SU-DHL-6 (cell line): ENCODE data around the gene HIVEP3.

Source experiments
- H2AFZ ChIP-seq: fragments of 200-600 bp; sonication (generic); 2 replicates; pipeline ENCODE4 v1.6.1; 2014; ENCODE audit warnings: low read depth, mild to moderate bottlenecking, moderate library complexity, mixed read lengths, antibody characterized with exemption, low read length; ENCODE audit not compliant: severe bottlenecking
- H3F3A ChIP-seq: fragments of 200-600 bp; shearing (Covaris generic); 2 replicates; pipeline ENCODE4 v1.6.0; 2016; ENCODE audit warnings: antibody characterized with exemption, mild to moderate bottlenecking; ENCODE audit not compliant: insufficient read depth
- H3K27ac ChIP-seq: fragments of 200-600 bp; sonication (generic); 2 replicates; pipeline ENCODE4 v1.5.1; 2016; ENCODE audit warnings: low read depth, mild to moderate bottlenecking, low read length, moderate library complexity, mixed read lengths
- H3K27me3 ChIP-seq: fragments of 200-600 bp; sonication (generic), shearing (Covaris generic); 2 replicates; pipeline ENCODE4 v1.6.0; 2014; ENCODE audit warnings: mild to moderate bottlenecking, low read length
- H3K36me3 ChIP-seq: fragments of 200-600 bp; sonication (generic); 2 replicates; pipeline ENCODE4 v1.6.1; 2014; ENCODE audit warnings: mild to moderate bottlenecking, low read length, mixed read lengths
- H3K4me2 ChIP-seq: fragments of 300-600, 200-600 bp; shearing (Covaris generic), sonication (generic); 2 replicates; pipeline ENCODE4 v1.6.0; 2014; ENCODE audit warnings: low read length, low read depth, mild to moderate bottlenecking; ENCODE audit not compliant: poor library complexity, severe bottlenecking
- H3K4me3 ChIP-seq: fragments of 200-600 bp; sonication (generic); 2 replicates; pipeline ENCODE4 v1.5.1; 2014; ENCODE audit warnings: antibody characterized with exemption, low read length, mild to moderate bottlenecking, mixed read lengths; ENCODE audit not compliant: insufficient read depth, poor library complexity, severe bottlenecking
- H3K79me2 ChIP-seq: fragments of 200-600 bp; sonication (generic); 2 replicates; pipeline ENCODE4 v1.6.1; 2014; ENCODE audit warnings: mild to moderate bottlenecking, low read length, moderate library complexity; ENCODE audit not compliant: insufficient read depth
- H3K9ac ChIP-seq: fragments of 200-600 bp; sonication (generic); 2 replicates; pipeline ENCODE4 v1.7.0; 2014; ENCODE audit warnings: mild to moderate bottlenecking, low read length
- H3K9me2 ChIP-seq: fragments of 200-600 bp; sonication (generic); replicated peaks from 2 replicates; pipeline ENCODE4 v1.6.1; 2014; ENCODE audit warnings: low read length; ENCODE audit not compliant: insufficient read depth
- H3K9me3 ChIP-seq: fragments of 200-600 bp; sonication (generic); 2 replicates; pipeline ENCODE4 v1.6.1; 2014; ENCODE audit warnings: low read length, mixed read lengths; ENCODE audit not compliant: insufficient read depth
- H4K20me1 ChIP-seq: fragments of 200-600 bp; sonication (generic); 2 replicates; pipeline ENCODE4 v1.6.1; 2014; ENCODE audit warnings: low read depth, mild to moderate bottlenecking, antibody characterized with exemption, low read length, moderate library complexity, mixed read lengths
- EZH2phosphoT487 ChIP-seq: fragments of 200-600 bp; sonication (generic), shearing (Covaris generic); conservative IDR thresholded peaks from 2 replicates; pipeline ENCODE4 v1.6.1; 2018; ENCODE audit warnings: mild to moderate bottlenecking, antibody characterized with exemption, low read length, moderate library complexity, mixed read lengths
- TF ChIP-seq, protein P1 (sequence below): fragments of 200-600 bp; sonication (generic); IDR thresholded peaks from one replicate; pipeline ENCODE4 v1.5.1; 2017; ENCODE audit warnings: antibody characterized with exemption, mild to moderate bottlenecking, low read length, moderate library complexity; ENCODE audit not compliant: insufficient read depth, poor library complexity, severe bottlenecking

HIVEP3 gene

DNA sequence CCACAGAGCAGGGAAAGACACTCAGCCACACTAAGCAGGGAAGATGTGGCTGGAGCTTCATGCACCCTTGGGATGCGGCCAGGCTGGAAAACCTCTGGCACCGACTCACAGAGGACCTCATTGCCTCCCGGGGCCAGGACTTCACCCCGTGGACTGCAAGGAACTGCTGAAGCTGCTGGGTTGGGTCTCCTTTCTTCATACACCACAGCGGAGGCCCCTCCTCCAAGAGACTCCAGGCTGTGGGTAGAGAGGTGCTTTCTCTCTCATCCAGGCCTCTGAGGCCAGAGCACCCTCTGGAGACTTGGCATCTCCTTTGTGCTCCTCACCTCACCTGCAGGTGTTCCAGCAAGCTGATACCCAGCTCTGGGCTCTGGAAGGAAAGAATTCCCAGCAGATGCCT is 358.2 kb downstream of the HIVEP3 start:
- Histone ChIP-seq H3K36me3 (no peaks in the 10 kb centered on the region), H3K9me2 (no peaks in the 10 kb centered on the region), H3K4me2 (no peak overlapping the region), H3K9me3 (0 out of 2 replicates have a peak, but pooled peaks cover 4% of the 10 kb centered on the region), H3K79me2 (no peaks in the 10 kb centered on the region), H3K4me3 (no peak overlapping the region), H2AFZ (no peak overlapping the region), H3K27ac (no peak overlapping the region), H4K20me1 (no peaks in the 10 kb centered on the region), H3K9ac (no peak overlapping the region), H3K27me3 (no peaks in the 10 kb centered on the region), H3F3A (no peaks in the 10 kb centered on the region)
- TF ChIP-seq, protein P1, sequence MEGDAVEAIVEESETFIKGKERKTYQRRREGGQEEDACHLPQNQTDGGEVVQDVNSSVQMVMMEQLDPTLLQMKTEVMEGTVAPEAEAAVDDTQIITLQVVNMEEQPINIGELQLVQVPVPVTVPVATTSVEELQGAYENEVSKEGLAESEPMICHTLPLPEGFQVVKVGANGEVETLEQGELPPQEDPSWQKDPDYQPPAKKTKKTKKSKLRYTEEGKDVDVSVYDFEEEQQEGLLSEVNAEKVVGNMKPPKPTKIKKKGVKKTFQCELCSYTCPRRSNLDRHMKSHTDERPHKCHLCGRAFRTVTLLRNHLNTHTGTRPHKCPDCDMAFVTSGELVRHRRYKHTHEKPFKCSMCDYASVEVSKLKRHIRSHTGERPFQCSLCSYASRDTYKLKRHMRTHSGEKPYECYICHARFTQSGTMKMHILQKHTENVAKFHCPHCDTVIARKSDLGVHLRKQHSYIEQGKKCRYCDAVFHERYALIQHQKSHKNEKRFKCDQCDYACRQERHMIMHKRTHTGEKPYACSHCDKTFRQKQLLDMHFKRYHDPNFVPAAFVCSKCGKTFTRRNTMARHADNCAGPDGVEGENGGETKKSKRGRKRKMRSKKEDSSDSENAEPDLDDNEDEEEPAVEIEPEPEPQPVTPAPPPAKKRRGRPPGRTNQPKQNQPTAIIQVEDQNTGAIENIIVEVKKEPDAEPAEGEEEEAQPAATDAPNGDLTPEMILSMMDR = no peak
- no peak for TF ChIP-seq EZH2phosphoT487

DNA sequence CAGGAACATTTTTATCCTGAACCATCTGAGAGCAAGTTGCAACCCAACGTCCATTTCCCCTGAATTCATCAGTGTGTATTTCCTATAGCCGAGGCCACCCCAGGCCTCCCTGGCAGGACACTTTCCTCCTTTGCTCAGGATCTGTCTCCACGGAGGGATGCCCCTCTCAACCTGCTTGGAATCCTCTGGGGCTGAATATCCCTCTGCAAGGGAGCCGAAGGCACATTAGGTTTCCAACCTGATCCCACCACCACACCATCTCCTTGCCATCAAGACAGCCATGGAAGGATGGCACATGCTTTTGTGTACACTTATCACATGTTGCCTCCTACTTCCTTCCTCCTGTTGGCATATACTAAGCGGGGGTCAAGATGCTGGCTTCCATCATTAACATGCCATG is 359.4 kb downstream of the HIVEP3 start:
- Histone ChIP-seq H3K9me2 (no peaks in the 10 kb centered on the region), H3F3A (no peaks in the 10 kb centered on the region), H3K27ac (no peak overlapping the region), H3K27me3 (no peaks in the 10 kb centered on the region), H3K4me3 (no peak overlapping the region), H3K36me3 (no peaks in the 10 kb centered on the region), H4K20me1 (no peaks in the 10 kb centered on the region), H3K79me2 (no peaks in the 10 kb centered on the region), H3K9ac (no peak overlapping the region), H3K4me2 (no peak overlapping the region), H2AFZ (no peak overlapping the region), H3K9me3 (0 out of 2 replicates have a peak, but pooled peaks cover 4% of the 10 kb centered on the region)
- TF ChIP-seq EZH2phosphoT487 = no peak
- TF ChIP-seq, protein P1 = no peak

DNA sequence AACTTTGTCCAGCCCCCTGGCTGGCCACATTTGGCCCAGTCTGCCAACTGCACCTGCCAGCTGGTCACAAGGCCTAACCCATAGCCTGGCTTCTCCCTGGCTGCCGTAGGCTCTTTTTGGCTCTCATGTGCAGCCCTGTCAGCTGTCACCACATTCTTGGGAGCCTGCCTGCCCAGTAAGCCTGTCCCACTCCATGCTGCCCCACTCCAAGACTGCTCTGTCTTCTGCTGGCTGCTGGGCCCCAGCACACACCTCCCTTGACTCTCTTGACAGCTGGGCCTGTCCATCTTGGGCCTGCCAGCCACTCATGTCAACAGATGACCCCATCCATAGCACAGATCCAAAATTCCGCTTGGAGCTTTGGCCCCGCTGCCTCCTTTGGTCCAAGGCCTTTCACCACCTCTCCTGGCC is 360.0 kb downstream of the HIVEP3 start:
- Histone ChIP-seq H3F3A (no peaks in the 10 kb centered on the region), H3K9me2 (no peaks in the 10 kb centered on the region), H4K20me1 (no peaks in the 10 kb centered on the region), H3K4me3 (no peak overlapping the region), H3K79me2 (no peaks in the 10 kb centered on the region), H3K9me3 (0 out of 2 replicates have a peak, but pooled peaks cover 4% of the 10 kb centered on the region), H3K9ac (no peak overlapping the region), H3K36me3 (no peaks in the 10 kb centered on the region), H3K4me2 (no peak overlapping the region), H3K27me3 (no peaks in the 10 kb centered on the region), H2AFZ (no peak overlapping the region), H3K27ac (no peak overlapping the region)
- no peak for TF ChIP-seq EZH2phosphoT487
- TF ChIP-seq, protein P1 = no peak
